HEK293T (cell line): ENCODE measurements around the gene CACNA1C.

Experiments used
- CTCF ChIA-PET: fragments of 350-600 bp; formaldehyde crosslinking; extraction: SDS; loops from one replicate; lab custom pipeline; 2021; ENCODE audit warnings: antibody characterized with exemption, inconsistent platforms; lab: Yijun Ruan, JAX
- POLR2A ChIA-PET: fragments of 350-600 bp; formaldehyde crosslinking; extraction: SDS; loops from one replicate; lab custom pipeline; 2020; ENCODE audit warnings: antibody characterized with exemption, inconsistent platforms; lab: Yijun Ruan, JAX
- DNase-seq: peaks from one replicate; pipeline ENCODE4 v3.0.0; 2012; ENCODE audit warnings: mixed read lengths; ENCODE audit errors: extremely low spot score
- ARNT ChIP-seq: fragments of 450-650 bp; IDR thresholded peaks from 2 replicates; pipeline ENCODE4 v1.6.1; 2017; ENCODE audit warnings: mild to moderate bottlenecking
- BHLHE40 ChIP-seq: fragments of 450-650 bp; IDR thresholded peaks from 2 replicates; pipeline ENCODE4 v1.6.1; 2016; ENCODE audit warnings: mild to moderate bottlenecking, moderate library complexity, borderline replicate concordance
- CTBP1 ChIP-seq: fragments of 450-650 bp; IDR thresholded peaks from 2 replicates; pipeline ENCODE4 v1.6.1; 2016; ENCODE audit warnings: borderline replicate concordance
- ELF4 ChIP-seq: fragments of 450-650 bp; IDR thresholded peaks from 2 replicates; pipeline ENCODE4 v1.6.1; 2017; ENCODE audit warnings: antibody characterized with exemption
- FOXA1 ChIP-seq: fragments of 450-650 bp; IDR thresholded peaks from 2 replicates; pipeline ENCODE4 v1.6.1; 2016; ENCODE audit warnings: mild to moderate bottlenecking
- FOXK2 ChIP-seq: fragments of 450-650 bp; IDR thresholded peaks from 2 replicates; pipeline ENCODE4 v1.6.1; 2016; ENCODE audit warnings: mild to moderate bottlenecking
- FOXM1 ChIP-seq: fragments of 450-650 bp; IDR thresholded peaks from 2 replicates; pipeline ENCODE4 v1.6.1; 2017; ENCODE audit warnings: mild to moderate bottlenecking, borderline replicate concordance
- HDGF ChIP-seq: fragments of 450-650 bp; IDR thresholded peaks from 2 replicates; pipeline ENCODE4 v1.6.1; 2017; ENCODE audit warnings: antibody characterized with exemption, borderline replicate concordance
- L3MBTL2 ChIP-seq: fragments of 450-650 bp; conservative IDR thresholded peaks from 2 replicates; pipeline ENCODE4 v1.6.1; 2016; ENCODE audit warnings: mild to moderate bottlenecking
- LEF1 ChIP-seq: fragments of 450-650 bp; IDR thresholded peaks from 2 replicates; pipeline ENCODE4 v1.6.1; 2017; ENCODE audit warnings: mild to moderate bottlenecking, borderline replicate concordance
- NFRKB ChIP-seq: fragments of 450-650 bp; IDR thresholded peaks from 2 replicates; pipeline ENCODE4 v1.6.1; 2016; ENCODE audit warnings: mild to moderate bottlenecking, moderate library complexity
- SP1 ChIP-seq: fragments of 450-650 bp; IDR thresholded peaks from 2 replicates; pipeline ENCODE4 v1.6.1; 2017
- SUZ12 ChIP-seq: fragments of 450-650 bp; IDR thresholded peaks from 2 replicates; pipeline ENCODE4 v1.6.1; 2016; ENCODE audit warnings: mild to moderate bottlenecking
- TARDBP ChIP-seq: fragments of 450-650 bp; IDR thresholded peaks from 2 replicates; pipeline ENCODE4 v1.6.1; 2016
- ZNF384 ChIP-seq: fragments of 450-650 bp; IDR thresholded peaks from 2 replicates; pipeline ENCODE4 v1.6.1; 2016
- TF ChIP-seq, protein P1 (sequence below): fragments of 450-650 bp; IDR thresholded peaks from 2 replicates; pipeline ENCODE4 v1.6.1; 2016

Gene CACNA1C

DNA sequence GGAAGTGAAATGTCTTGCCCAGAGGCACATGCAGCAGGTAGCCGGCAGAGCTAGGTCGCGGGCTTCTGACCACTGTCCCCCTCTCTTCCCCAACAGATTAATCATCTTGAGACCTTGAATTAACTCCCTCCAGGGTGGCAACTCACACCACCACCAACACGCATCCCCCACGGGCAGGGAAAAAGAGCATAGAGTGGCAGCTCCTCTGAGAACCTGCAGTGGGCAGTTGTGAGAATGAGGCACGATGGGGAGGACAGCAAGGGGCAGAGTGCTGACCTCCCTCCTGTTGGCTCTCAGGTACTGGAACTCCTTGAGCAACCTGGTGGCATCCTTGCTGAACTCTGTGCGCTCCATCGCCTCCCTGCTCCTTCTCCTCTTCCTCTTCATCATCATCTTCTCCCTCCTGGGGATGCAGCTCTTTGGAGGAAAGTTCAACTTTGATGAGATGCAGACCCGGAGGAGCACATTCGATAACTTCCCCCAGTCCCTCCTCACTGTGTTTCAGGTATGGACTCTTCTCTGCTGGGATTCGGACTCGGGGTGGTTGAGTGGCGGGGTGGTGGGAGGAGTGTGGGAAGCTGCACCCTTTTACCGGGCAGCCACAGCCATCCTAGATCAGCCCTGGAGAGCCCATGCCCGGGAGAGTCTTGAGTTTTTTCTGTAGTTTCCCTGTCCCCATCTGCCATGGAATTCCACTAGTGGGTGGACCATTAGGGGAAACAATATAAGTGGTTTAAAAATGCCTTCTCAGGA is 528.7 kb downstream of the CACNA1C start:
- POLR2A ChIA-PET = no interaction called here
- TF ChIP-seq, protein P1, sequence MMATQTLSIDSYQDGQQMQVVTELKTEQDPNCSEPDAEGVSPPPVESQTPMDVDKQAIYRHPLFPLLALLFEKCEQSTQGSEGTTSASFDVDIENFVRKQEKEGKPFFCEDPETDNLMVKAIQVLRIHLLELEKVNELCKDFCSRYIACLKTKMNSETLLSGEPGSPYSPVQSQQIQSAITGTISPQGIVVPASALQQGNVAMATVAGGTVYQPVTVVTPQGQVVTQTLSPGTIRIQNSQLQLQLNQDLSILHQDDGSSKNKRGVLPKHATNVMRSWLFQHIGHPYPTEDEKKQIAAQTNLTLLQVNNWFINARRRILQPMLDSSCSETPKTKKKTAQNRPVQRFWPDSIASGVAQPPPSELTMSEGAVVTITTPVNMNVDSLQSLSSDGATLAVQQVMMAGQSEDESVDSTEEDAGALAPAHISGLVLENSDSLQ = no peak
- TF ChIP-seq ARNT (no peak), LEF1 (no peak), FOXM1 (no peak), FOXA1 (no peak), SUZ12 (no peak), TARDBP (no peak), NFRKB (no peak), BHLHE40 (no peak)

DNA sequence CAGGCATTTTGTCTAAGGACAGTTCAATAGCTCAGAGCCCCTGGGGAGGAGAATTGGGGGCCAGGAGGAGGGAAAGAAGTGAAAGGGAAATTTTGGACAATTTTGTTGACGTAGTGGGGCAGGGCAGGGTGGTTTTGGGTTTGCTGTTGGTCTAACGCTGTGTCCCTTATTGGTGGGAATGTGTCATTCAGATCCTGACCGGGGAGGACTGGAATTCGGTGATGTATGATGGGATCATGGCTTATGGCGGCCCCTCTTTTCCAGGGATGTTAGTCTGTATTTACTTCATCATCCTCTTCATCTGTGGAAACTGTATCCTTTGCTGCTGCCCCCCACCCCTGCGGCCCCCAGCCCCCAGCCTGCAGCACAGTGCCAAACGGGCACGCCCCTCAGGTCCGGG is 529.8 kb downstream of the CACNA1C start:
- POLR2A ChIA-PET = no interaction called here
- DNase-seq = no peak
- TF ChIP-seq SP1 (no peak), ELF4 (no peak), CTBP1 (no peak), HDGF (no peak), SUZ12 (no peak), FOXA1 (no peak), TARDBP (no peak)
- CTCF ChIA-PET = interaction anchor here (0.6 to 2.0 kb wide), 16 partner anchors 15 to 525 kb away, joined by 3 to 6 read pairs (median 3); no protein-coding TSS in a partner anchor

More for the DNA sequence above, 528.7 kb downstream of the CACNA1C start:
- CTCF ChIA-PET = interaction anchor here (0.8 to 1.5 kb wide), 3 partner anchors 34 to 524 kb away, joined by 3 to 4 read pairs (median 3); no protein-coding TSS in a partner anchor
- DNase-seq = no peak

DNA sequence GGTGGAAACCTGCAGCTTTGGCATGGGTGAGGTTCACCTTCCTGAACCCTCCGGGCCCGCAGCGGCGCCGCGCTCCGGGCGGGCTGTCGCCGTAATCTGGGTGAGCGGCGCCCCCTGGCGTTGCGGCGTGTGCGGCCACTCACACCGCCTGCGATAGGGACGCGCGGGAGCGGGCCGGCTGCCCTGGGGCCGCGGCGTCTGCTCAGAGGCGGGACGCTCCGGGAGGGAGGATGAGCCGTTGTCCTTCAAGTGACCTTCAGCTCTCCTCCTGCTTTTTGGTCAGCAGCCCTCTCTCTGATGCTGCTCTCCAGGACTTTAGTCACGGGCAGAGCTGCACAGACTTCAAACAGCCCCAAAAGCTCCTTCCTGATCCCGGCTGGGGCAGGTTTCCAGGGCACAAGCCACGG is 530.3 kb downstream of the CACNA1C start:
- DNase-seq = peak; percentile 87
- ChIA-PET CTCF (interaction anchor here (0.6 to 2.0 kb wide), 16 partner anchors 8 to 525 kb away, joined by 3 to 6 read pairs (median 4); no protein-coding TSS in a partner anchor), POLR2A (no interaction called here)
- TF ChIP-seq SP1 = no peak
- TF ChIP-seq TARDBP = no peak

DNA sequence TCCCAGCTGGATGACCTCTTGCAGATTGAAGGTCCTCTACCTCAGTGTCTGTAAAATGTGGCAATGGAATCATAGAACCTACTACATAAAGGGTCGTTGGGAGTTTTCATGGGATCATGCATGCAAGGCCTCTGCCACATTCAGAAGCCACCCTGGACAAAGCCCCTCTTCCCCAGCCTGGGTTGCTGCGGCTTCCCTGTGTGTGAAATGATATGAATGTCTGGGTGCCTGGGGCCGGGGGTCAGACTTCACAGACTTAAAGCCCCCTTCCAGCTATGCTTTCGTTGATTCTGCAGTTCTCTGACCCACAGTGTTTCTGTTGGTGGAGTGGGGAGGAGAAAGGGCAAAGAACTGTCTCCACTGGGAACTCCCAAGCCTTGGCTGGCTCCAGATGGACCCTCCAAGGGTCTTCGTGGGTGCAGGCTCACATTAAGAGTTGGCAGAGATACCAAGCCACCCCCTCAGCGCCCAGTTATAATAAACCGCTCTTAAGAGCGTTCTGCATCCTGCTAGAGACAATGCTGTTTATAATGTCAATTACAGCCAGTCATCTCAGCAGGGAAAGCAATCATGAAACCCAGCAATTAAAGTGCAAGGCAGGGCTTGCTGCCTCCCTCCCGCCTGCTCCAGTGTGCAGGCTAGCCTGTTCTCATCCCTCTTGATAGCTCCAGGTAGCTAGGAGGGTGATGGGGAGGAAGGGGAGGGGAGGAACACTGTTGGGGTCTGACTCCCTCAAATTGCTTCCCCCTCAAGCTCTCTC is 531.0 kb downstream of the CACNA1C start:
- ChIA-PET CTCF (interaction anchor here (0.7 to 2.0 kb wide), 8 partner anchors 9 to 302 kb away, joined by 3 to 6 read pairs (median 4); no protein-coding TSS in a partner anchor), POLR2A (no interaction called here)
- no peak for DNase-seq
- no peak for TF ChIP-seq LEF1
- no peak for TF ChIP-seq BHLHE40
- no peak for TF ChIP-seq HDGF
- TF ChIP-seq FOXM1 = no peak
- TF ChIP-seq TARDBP = no peak
- no peak for TF ChIP-seq L3MBTL2
- no peak for TF ChIP-seq ZNF384
- no peak for TF ChIP-seq SP1
- no peak for TF ChIP-seq SUZ12
- TF ChIP-seq ARNT = no peak
- TF ChIP-seq CTBP1 = no peak
- TF ChIP-seq FOXA1 = no peak
- TF ChIP-seq FOXK2 = no peak
- TF ChIP-seq, protein P1 = no peak
- no peak for TF ChIP-seq ELF4
- TF ChIP-seq NFRKB = no peak

- DNase-seq = no peak
- POLR2A ChIA-PET = no interaction called here
- CTCF ChIA-PET = no interaction called here
- TF ChIP-seq HDGF (no peak), ELF4 (no peak), FOXM1 (no peak), ZNF384 (no peak), BHLHE40 (no peak), LEF1 (no peak), SUZ12 (no peak), TARDBP (no peak), CTBP1 (no peak), SP1 (no peak), FOXA1 (no peak), L3MBTL2 (no peak), FOXK2 (no peak), NFRKB (no peak)
- TF ChIP-seq, protein P1 = no peak
Measured at GRCh38 chr12:2586156-2587038, 533.6 kb downstream of the CACNA1C start.
